Thyroid gland (tissue), 4 donors: ENCODE data around the gene AMOTL2. TPM values are rescaled to one million over a fixed set of nuclear protein-coding genes. Genes with fewer than 3 reads are reported as not detected.

Experiments
- DNase-seq, 2 donors: peaks; one replicate each; pipeline ENCODE4 v3.0.0-alpha.2; 2019
- H3K27ac ChIP-seq, 3 donors: fragments of 200-600 bp; sonication (generic); 1 replicate in 2 of 3; 2 replicates in 1 of 3; pipeline ENCODE4 v1.5.1; 2016 to 2019; ENCODE audit warnings: mild to moderate bottlenecking in 1 of 3, moderate library complexity in 1 of 3
- H3K27me3 ChIP-seq: fragments of 200-600 bp; sonication (generic); one replicate; pipeline ENCODE4 v1.5.1; 2019
- H3K36me3 ChIP-seq, 2 donors: fragments of 200-600 bp; sonication (generic); one replicate each; pipeline ENCODE4 v1.5.1; 2016 to 2019
- H3K4me1 ChIP-seq, 2 donors: fragments of 200-600 bp; sonication (generic); one replicate each; pipeline ENCODE4 v1.5.1; 2017 to 2019
- H3K4me3 ChIP-seq, 3 donors: fragments of 200-600 bp; sonication (generic); replicated peaks in 1 of 3; 1 replicate in 2 of 3; 2 replicates in 1 of 3; pipeline ENCODE4 v1.5.1; 2016; ENCODE audit warnings: mild to moderate bottlenecking in 1 of 3
- H3K9me3 ChIP-seq: fragments of 200-600 bp; sonication (generic); one replicate; pipeline ENCODE4 v1.5.1; 2017
- POLR2A ChIP-seq, 2 donors: fragments of 450-650 bp; IDR thresholded peaks; one replicate each; pipeline ENCODE4 v1.6.1; 2017; ENCODE audit warnings: antibody characterized with exemption in 2 of 2, mild to moderate bottlenecking in 2 of 2, moderate library complexity in 1 of 2
- WGBS, 2 donors: methylation state at CpG; one replicate each; pipeline ENCODE4 v1.1.5; 2017; 5-methylcytosine and 5-hydroxymethylcytosine counted together
- intact Hi-C: fragments of 100-400 bp; cut with DNase I; formaldehyde crosslinking; loops from one replicate; pipeline ENCODE4 v1.15.1; 2023
- total RNA-seq, 4 donors: library from RNA; depleted of rRNA; stranded (reverse); fragments of >200 nt; gene quantifications; one replicate each; pipeline ENCODE4 v1.2.3, GENCODE V29; 2016
- TF ChIP-seq, protein P1 (sequence below), 6 experiments: fragments of 200-600 bp in 3 of 6; fragments of 450-650 bp in 3 of 6; sonication (generic) in 3 of 6; IDR thresholded peaks; one replicate each; pipeline ENCODE4 v1.5.1; 2016 to 2019; ENCODE audit warnings: antibody characterized with exemption in 6 of 6, mild to moderate bottlenecking in 2 of 6, inconsistent platforms in 1 of 6, moderate library complexity in 1 of 6

The AMOTL2 gene
- total RNA-seq, 4 donors from 2014 or later, result 76.0 to 149 (median 117) TPM

DNA sequence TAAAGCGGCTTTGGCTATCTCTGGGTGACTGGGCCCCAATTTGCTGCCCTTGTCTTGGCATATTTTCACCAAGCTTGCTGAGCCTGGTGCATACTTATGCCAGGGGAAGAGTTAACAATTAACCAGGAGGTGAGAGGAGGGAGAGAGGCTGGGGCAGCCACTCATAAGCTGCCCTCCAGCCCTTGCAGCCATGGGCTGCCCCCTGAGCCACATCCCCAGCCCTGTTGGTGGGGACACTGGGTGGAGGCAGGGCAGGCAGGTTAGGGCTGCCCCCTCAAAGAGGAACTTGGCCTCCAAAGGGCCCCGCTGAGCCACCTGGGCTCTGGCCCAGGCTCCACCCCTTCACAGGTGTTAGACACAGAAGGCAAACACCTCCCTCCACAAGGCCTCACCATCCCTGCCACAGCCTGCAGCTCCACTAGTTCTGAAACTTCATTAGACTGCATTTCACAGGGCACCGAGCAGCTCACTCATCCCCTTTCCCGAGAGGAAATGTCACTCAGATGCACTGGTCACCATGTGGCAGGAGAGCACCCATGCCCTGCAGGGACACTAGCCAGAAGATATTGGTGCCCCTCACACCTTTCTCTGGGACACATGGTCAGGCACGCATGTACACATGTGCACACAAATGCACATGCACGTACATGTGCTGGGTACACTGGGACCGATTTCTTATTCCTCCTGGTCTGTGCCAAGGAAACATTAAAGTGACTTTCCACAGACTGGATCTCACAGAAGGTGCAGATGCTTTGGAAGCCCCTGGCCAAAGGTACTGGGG is 20.2 kb downstream of the AMOTL2 start:
- intact Hi-C loops, result no loop called here
- 87 to 89% methylated on average over 6 to 7 of the region's 7 CpGs for WGBS, 2 donors

GRCh38 chr3:134353171-134353825 is 20.9 kb downstream of the AMOTL2 start:
- 86 to 87% methylated on average over 8 of the region's 8 CpGs for WGBS, 2 donors
- TF ChIP-seq, protein P1, sequence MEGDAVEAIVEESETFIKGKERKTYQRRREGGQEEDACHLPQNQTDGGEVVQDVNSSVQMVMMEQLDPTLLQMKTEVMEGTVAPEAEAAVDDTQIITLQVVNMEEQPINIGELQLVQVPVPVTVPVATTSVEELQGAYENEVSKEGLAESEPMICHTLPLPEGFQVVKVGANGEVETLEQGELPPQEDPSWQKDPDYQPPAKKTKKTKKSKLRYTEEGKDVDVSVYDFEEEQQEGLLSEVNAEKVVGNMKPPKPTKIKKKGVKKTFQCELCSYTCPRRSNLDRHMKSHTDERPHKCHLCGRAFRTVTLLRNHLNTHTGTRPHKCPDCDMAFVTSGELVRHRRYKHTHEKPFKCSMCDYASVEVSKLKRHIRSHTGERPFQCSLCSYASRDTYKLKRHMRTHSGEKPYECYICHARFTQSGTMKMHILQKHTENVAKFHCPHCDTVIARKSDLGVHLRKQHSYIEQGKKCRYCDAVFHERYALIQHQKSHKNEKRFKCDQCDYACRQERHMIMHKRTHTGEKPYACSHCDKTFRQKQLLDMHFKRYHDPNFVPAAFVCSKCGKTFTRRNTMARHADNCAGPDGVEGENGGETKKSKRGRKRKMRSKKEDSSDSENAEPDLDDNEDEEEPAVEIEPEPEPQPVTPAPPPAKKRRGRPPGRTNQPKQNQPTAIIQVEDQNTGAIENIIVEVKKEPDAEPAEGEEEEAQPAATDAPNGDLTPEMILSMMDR (IDR thresholded peaks at IDR 0.05), result no peak
- no peak for TF ChIP-seq POLR2A (IDR thresholded peaks at IDR 0.05)

More for the DNA sequence above, 20.2 kb downstream of the AMOTL2 start:
- Histone ChIP-seq H3K36me3 (peaks cover 32 to 49% of the 10 kb centered on the region in 2 donors), H3K4me1 (peaks cover 19 to 61% of the 10 kb centered on the region in 2 donors), H3K4me3 (no peak overlapping the region), H3K9me3 (no peaks in the 10 kb centered on the region), H3K27me3 (no peaks in the 10 kb centered on the region), H3K27ac (peak overlapping the region in 2 of 3 donors; percentile 7 to 32)
- DNase-seq, result no peak
- TF ChIP-seq, protein P1 (IDR thresholded peaks at IDR 0.05), result no peak
- no peak for TF ChIP-seq POLR2A (IDR thresholded peaks at IDR 0.05)

GRCh38 chr3:134352031-134352671 is 22.1 kb downstream of the AMOTL2 start:
- WGBS, 2 donors, result 62 to 67% methylated on average over 2 to 3 of the region's 4 CpGs
- intact Hi-C loops, result no loop called here
- TF ChIP-seq POLR2A (IDR thresholded peaks at IDR 0.05), result no peak
- TF ChIP-seq, protein P1 (IDR thresholded peaks at IDR 0.05), result no peak
- Histone ChIP-seq H3K36me3 (peaks cover 17 to 31% of the 10 kb centered on the region in 2 donors), H3K9me3 (no peaks in the 10 kb centered on the region), H3K27ac (peak overlapping the region in 2 of 3 donors; percentile 7 to 41), H3K4me1 (peaks cover 13 to 50% of the 10 kb centered on the region in 2 donors), H3K4me3 (no peak overlapping the region), H3K27me3 (no peaks in the 10 kb centered on the region)
- DNase-seq, result peak; percentile 40 to 45

More at GRCh38 chr3:134353171-134353825, 20.9 kb downstream of the AMOTL2 start:
- H3K4me3 ChIP-seq, result no peak overlapping the region
- intact Hi-C loops, result no loop called here
- H3K4me1 ChIP-seq, result peaks cover 21 to 61% of the 10 kb centered on the region in 2 donors
- H3K27ac ChIP-seq, result peak overlapping the region in 2 of 3 donors; percentile 7 to 41
- H3K36me3 ChIP-seq, result peaks cover 25 to 42% of the 10 kb centered on the region in 2 donors
- H3K27me3 ChIP-seq, result no peaks in the 10 kb centered on the region
- no peak for DNase-seq
- no peaks in the 10 kb centered on the region for H3K9me3 ChIP-seq

GRCh38 chr3:134351427-134351826 is 22.8 kb downstream of the AMOTL2 start:
- WGBS, 2 donors, result 69 to 75% methylated on average over 5 of the region's 5 CpGs
- Histone ChIP-seq H3K4me3 (no peak overlapping the region), H3K36me3 (peaks cover 10 to 23% of the 10 kb centered on the region in 2 donors), H3K27ac (peak overlapping the region in 1 of 3 donors; percentile 41), H3K27me3 (no peaks in the 10 kb centered on the region), H3K4me1 (peaks cover 9 to 43% of the 10 kb centered on the region in 2 donors), H3K9me3 (no peaks in the 10 kb centered on the region)
- no peak for DNase-seq
- no peak for TF ChIP-seq POLR2A (IDR thresholded peaks at IDR 0.05)
- TF ChIP-seq, protein P1 (IDR thresholded peaks at IDR 0.05), result no peak
- intact Hi-C loops, result no loop called here
